ENCODE data around the gene SASH3. TPM values are rescaled to one million over a fixed set of nuclear protein-coding genes. Genes with fewer than 3 reads are reported as not detected.

The SASH3 gene
- polyA plus RNA-seq, 1 donor, result 2.3 TPM

Other genes starting within 250 kb of the SASH3 start
- gene OCRL, start 239.7 kb upstream of the SASH3 start, polyA plus RNA-seq (ENCODE audit: insufficient read length), result 11.1 TPM
- gene APLN, start 125.0 kb upstream of the SASH3 start, polyA plus RNA-seq (ENCODE audit: insufficient read length), result 6.9 TPM
- gene XPNPEP2, start 41.0 kb upstream of the SASH3 start, polyA plus RNA-seq (ENCODE audit: insufficient read length), result 3.6 TPM
- gene ZDHHC9, start 63.9 kb downstream of the SASH3 start, polyA plus RNA-seq (ENCODE audit: insufficient read length), result 27.8 TPM
- gene UTP14A, start 126.2 kb downstream of the SASH3 start, polyA plus RNA-seq (ENCODE audit: insufficient read length), result 24.8 TPM
- 15.6 TPM for gene BCORL1, start 202.7 kb downstream of the SASH3 start, polyA plus RNA-seq (ENCODE audit: insufficient read length)